HG02981 (cell line): Measurements from ENCODE around the gene LONRF2.

ENCODE experiments used
- ATAC-seq: cut with Tn5 transposase; IDR thresholded peaks from one replicate; pipeline ENCODE4 v1.9.1; 2021; ENCODE audit warnings: mild to moderate bottlenecking, moderate library complexity; ENCODE audit not compliant: unreplicated experiment

LONRF2 gene

GRCh38 chr2:100237770-100238169 lies 84.5 kb downstream of the LONRF2 start:
- ATAC-seq = no peak

- no peak for ATAC-seq
Measured at GRCh38 chr2:100237163-100237562, 85.1 kb downstream of the LONRF2 start.

- ATAC-seq = no peak
Measured at GRCh38 chr2:100236166-100236565, 86.1 kb downstream of the LONRF2 start.

- ATAC-seq = no peak
Measured at GRCh38 chr2:100235581-100235980, 86.7 kb downstream of the LONRF2 start.

GRCh38 chr2:100235098-100235497 lies 87.2 kb downstream of the LONRF2 start:
- peak; percentile 95 for ATAC-seq

- no peak for ATAC-seq
Measured at GRCh38 chr2:100234141-100234540, 88.2 kb downstream of the LONRF2 start.

GRCh38 chr2:100233061-100233460 lies 89.2 kb downstream of the LONRF2 start:
- no peak for ATAC-seq

GRCh38 chr2:100230754-100231153 lies 91.5 kb downstream of the LONRF2 start:
- no peak for ATAC-seq

- ATAC-seq = no peak
Measured at GRCh38 chr2:100228967-100229366, 93.3 kb downstream of the LONRF2 start.

GRCh38 chr2:100228415-100228814 lies 93.9 kb downstream of the LONRF2 start:
- no peak for ATAC-seq

- ATAC-seq = no peak
Measured at GRCh38 chr2:100224988-100225710, 97.2 kb downstream of the LONRF2 start.

GRCh38 chr2:100223502-100223901 lies 98.8 kb downstream of the LONRF2 start:
- no peak for ATAC-seq
